T-helper 17 cell (primary cell): ENCODE results near the gene UNC79. TPM values are rescaled to one million over a fixed set of nuclear protein-coding genes. Genes with fewer than 3 reads are reported as not detected.

Source experiments
- ATAC-seq: fragments of 150-1000 bp; cut with Tn5 transposase; 2 replicates; pipeline ENCODE4 v1.10.0; 2021; ENCODE audit warnings: mild to moderate bottlenecking, moderate library complexity
- DNase-seq, 3 donors: peaks; one replicate each; pipeline versions ENCODE4 v3.0.0 to v3.0.0-alpha.2; 2020 to 2021
- H3K9me3 ChIP-seq: one replicate; pipeline ENCODE4 v1.7.0; 2013; ENCODE audit warnings: low read length, mild to moderate bottlenecking; ENCODE audit not compliant: control insufficient read depth, poor library complexity, severe bottlenecking
- H3K27ac Mint-ChIP-seq: one replicate; pipeline ENCODE4 v1.8.0; 2022; ENCODE audit warnings: mild to moderate bottlenecking, moderate library complexity, mixed read lengths
- H3K27me3 Mint-ChIP-seq: one replicate; pipeline ENCODE4 v1.8.0; 2022; ENCODE audit warnings: mixed read lengths
- H3K36me3 Mint-ChIP-seq: one replicate; pipeline ENCODE4 v1.8.0; 2022; ENCODE audit warnings: low read depth, mixed read lengths
- H3K4me1 Mint-ChIP-seq: one replicate; pipeline ENCODE4 v1.8.0; 2022; ENCODE audit warnings: mild to moderate bottlenecking, mixed read lengths
- H3K4me3 Mint-ChIP-seq: one replicate; pipeline ENCODE4 v1.8.0; 2022; ENCODE audit warnings: mild to moderate bottlenecking, moderate library complexity, mixed read lengths
- total RNA-seq, 4 donors: library from RNA in 2 of 4; stranded (reverse) in 2 of 4; gene quantifications; one replicate each; pipeline ENCODE4 v1.2.3 and lab custom pipeline; 2022 to 2026

Gene UNC79
- total RNA-seq, 2 donors from 2014 or later = not detected

DNA sequence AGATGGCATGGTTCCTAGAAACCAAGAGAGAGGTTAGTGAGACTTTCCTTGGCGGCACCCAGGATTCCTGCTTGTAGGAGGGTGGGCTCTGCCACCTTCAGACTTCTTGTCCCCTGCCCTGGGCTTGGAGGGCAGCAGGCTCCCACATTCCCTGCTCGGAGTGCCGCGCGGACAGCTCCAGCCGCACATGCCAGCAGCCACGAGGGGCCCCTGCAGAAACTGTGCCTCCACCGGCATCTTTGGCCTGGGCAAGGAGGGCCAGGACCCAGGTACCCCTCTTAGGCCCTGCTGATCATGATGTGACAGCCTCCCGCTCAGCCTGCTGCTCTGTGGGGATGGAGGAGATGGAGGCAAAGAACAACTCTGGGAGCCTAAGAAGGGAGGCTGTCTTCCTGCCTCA lies 295.3 kb downstream of the UNC79 start:
- Mint-ChIP-seq H3K27ac (no peak overlapping the region), H3K36me3 (no peaks in the 10 kb centered on the region), H3K4me1 (no peaks in the 10 kb centered on the region), H3K27me3 (peaks cover 16% of the 10 kb centered on the region), H3K4me3 (no peak overlapping the region)
- ATAC-seq (no peak), DNase-seq (no peak)
- no peaks in the 10 kb centered on the region for H3K9me3 ChIP-seq

DNA sequence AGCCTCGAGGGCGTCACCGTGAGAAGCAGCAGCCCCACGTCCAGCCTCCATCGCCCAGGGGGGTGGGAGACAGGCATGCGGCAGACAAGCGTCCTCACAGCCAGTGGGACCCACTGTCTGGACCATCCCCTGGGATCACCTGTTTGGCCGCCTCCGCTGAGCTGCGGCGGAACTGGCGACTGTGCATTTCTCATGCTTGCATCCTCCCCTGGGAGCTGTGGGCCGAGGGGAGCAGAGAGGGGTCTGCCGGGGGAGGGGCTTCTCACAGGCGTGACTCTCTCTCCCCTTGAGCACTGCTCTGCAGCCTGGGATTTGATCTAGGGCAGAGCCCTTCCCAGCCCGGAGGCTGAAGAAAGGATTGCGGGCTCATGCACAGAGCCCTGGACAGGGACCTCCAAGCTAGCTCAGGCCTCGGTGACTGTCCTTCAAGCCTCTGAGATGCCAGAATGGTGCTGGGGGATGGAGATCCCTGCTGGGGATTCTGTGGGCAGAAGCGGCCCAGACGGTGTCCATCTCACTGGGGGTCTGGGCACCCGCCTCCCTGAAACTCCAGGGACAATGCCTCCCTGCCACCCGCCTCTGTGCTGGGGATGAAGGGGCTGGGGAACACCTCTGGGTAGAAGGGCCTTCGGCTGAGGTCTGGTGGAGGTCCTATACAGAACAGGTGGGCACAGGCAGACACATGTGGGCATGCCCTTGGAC lies 296.5 kb downstream of the UNC79 start:
- H3K4me3 Mint-ChIP-seq = no peak overlapping the region
- H3K27me3 Mint-ChIP-seq = peaks cover 16% of the 10 kb centered on the region
- DNase-seq (no peak), ATAC-seq (no peak)
- no peaks in the 10 kb centered on the region for H3K9me3 ChIP-seq
- H3K36me3 Mint-ChIP-seq = no peaks in the 10 kb centered on the region
- no peak overlapping the region for H3K27ac Mint-ChIP-seq
- peaks cover 2% of the 10 kb centered on the region for H3K4me1 Mint-ChIP-seq

DNA sequence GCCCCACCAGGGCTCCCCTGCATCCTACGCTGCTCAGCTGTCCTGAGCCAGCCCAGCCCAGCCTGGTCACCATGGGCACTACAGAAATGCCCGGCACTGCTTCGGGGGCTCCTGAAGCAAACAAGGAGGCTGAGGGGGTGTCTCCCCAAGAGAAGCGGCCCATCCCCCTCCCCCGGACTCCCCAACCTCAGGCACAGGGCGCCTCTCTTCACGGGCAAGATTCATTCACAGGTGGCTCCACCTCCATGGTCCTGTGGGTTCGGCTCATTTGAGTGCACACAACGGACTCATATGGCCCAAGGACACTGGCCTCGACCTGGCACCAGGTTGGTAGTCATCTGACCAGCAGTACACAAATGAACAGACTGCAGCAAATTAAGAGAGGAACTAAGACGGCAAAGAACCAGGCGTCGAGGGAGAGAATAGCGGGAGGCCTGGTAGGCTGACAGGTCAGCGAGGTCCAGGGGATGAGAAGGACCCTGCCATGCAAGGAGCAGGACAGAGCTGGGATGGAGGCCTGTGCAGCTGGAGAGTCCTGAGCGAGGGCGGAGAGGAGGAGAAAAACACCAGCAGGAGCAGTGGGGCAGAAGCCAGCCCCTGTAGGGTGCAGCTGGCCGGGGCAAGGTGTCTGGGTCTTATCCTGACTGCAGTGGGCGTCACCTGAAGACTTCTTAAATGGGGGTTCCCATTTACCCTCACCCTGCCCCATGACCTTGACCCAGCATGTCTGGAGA lies 297.3 kb downstream of the UNC79 start:
- Mint-ChIP-seq H3K4me3 (no peak overlapping the region), H3K36me3 (no peaks in the 10 kb centered on the region), H3K27ac (no peak overlapping the region), H3K27me3 (peaks cover 16% of the 10 kb centered on the region), H3K4me1 (peaks cover 2% of the 10 kb centered on the region)
- H3K9me3 ChIP-seq = no peaks in the 10 kb centered on the region
- ATAC-seq (no peak), DNase-seq (no peak)

DNA sequence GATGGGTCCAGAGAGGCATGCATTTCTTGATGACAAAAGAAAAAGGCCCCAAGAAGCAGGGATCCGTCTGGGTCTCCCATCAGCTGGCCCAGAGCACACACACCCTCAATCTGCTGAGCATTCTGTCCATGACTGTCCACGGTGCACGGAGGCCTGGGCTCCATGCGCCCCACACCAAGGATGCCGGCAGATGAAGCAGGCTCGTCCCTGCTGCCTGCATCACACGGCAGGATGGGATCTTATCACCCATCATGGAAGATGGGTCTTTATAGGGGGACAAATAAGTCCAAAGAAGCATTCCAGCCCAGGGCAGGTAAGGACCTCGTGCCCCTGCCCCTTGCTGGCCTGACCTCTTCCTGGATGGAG lies 297.9 kb downstream of the UNC79 start:
- no peaks in the 10 kb centered on the region for H3K36me3 Mint-ChIP-seq
- peaks cover 2% of the 10 kb centered on the region for H3K4me1 Mint-ChIP-seq
- H3K4me3 Mint-ChIP-seq = no peak overlapping the region
- DNase-seq (no peak), ATAC-seq (no peak)
- H3K27me3 Mint-ChIP-seq = peaks cover 16% of the 10 kb centered on the region
- H3K9me3 ChIP-seq = no peaks in the 10 kb centered on the region
- no peak overlapping the region for H3K27ac Mint-ChIP-seq

DNA sequence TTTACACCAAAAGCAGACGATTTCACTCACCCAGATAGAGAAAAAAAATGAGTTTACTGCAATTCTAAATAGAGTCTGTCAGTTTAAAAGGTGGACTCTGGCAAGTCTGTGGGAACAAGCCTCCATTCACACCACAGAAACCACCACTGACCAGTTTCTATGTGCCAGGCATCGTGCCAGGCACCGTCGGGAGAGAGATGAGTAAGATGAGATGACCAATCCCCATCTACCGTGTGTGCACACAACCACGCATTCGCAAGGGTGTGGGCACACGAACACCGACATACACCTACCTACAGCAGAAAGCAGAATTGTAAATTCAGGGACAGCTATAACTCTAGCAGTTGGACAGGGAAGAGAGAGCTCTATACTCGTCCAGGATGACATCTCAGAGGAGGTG lies 299.3 kb downstream of the UNC79 start:
- Mint-ChIP-seq H3K4me3 (no peak overlapping the region), H3K4me1 (peaks cover 2% of the 10 kb centered on the region), H3K27me3 (peaks cover 10% of the 10 kb centered on the region), H3K27ac (no peak overlapping the region), H3K36me3 (no peaks in the 10 kb centered on the region)
- no peak for ATAC-seq
- no peaks in the 10 kb centered on the region for H3K9me3 ChIP-seq
- no peak for DNase-seq

DNA sequence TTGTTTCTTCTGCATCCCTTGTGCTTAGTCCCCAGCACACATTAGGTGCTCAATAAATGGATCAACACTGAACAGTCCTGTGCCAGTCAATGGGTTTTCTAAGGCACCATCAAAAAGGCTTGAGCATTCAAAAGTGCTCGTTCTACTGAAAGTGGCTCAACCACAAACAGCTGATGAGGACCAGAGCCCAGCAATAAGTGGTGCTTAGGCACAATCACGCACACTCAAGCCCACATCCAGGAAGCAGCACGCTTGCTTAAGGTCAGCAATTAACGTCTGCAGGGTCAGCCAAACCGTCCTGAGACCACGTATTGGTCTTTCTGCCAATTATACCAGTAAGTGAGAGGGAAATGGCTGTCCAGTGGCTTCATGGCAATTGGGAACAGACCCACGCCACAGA lies 301.0 kb downstream of the UNC79 start:
- H3K9me3 ChIP-seq = no peaks in the 10 kb centered on the region
- DNase-seq (no peak), ATAC-seq (no peak)
- no peaks in the 10 kb centered on the region for H3K36me3 Mint-ChIP-seq
- no peak overlapping the region for H3K27ac Mint-ChIP-seq
- peaks cover 18% of the 10 kb centered on the region for H3K27me3 Mint-ChIP-seq
- H3K4me1 Mint-ChIP-seq = peaks cover 2% of the 10 kb centered on the region
- H3K4me3 Mint-ChIP-seq = no peak overlapping the region

DNA sequence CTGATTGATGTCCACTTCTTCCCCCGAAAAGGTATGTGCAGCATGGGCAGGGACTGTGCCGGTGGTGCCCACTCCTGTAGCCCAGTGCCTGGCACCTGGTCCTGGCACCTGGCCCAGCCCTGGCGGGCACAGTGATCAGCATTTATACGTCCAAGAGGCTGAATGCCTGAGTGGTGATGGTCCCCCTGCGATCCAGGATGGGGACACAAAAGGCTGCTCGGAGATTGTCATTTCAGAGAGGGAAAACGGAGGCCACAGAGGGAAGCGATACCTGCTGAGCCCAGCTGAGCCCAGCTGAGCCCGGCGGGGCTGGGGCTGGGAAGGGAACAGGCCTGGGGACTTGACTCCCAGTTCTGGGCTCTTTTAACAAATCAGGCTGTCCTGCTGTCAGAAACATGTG lies 301.8 kb downstream of the UNC79 start:
- Mint-ChIP-seq H3K4me3 (no peak overlapping the region), H3K27me3 (peaks cover 24% of the 10 kb centered on the region), H3K36me3 (no peaks in the 10 kb centered on the region), H3K27ac (no peak overlapping the region), H3K4me1 (peaks cover 2% of the 10 kb centered on the region)
- ATAC-seq (no peak), DNase-seq (no peak)
- H3K9me3 ChIP-seq = no peaks in the 10 kb centered on the region

DNA sequence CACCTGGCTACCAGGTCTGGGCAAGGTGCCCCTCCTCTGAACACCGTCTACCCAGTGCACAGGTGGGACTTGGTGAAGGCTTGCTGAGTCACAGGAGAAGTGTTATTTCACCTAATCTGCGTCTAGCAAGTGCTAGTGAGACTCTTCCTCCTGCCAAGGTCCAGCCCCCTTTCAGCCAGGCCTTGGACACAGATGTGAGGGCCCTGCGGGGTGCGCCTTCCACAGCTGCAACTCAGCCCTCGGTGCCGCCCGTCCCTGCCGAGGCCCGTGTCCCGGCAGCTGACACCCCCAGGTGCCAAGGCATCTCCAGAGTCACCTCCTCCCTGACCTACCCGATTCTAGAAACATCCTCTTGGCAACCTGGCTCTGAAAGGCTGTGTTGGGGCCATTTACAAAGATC lies 302.5 kb downstream of the UNC79 start:
- DNase-seq (no peak), ATAC-seq (no peak)
- Mint-ChIP-seq H3K27ac (no peak overlapping the region), H3K4me1 (peaks cover 2% of the 10 kb centered on the region), H3K4me3 (no peak overlapping the region), H3K27me3 (peaks cover 25% of the 10 kb centered on the region), H3K36me3 (no peaks in the 10 kb centered on the region)
- H3K9me3 ChIP-seq = no peaks in the 10 kb centered on the region

DNA sequence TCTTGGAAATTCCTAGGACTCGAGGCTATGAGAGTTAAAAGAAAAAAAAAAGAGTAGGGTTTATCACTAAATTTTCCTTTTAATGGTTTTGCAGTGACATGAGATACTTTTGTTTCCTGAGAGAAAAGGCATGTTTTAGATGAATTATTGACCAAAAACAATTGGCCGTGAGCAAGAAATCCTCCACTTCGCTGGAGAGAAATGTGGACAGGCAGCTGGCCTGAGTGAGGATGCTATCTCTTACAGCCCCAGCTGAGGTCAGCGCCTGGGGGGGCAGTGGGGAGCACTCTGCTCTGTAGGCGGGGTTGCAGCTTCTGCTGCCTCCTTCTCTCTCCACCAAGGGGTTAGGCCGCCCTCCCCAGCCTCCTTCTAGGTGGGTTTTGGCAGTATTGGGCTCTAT lies 302.9 kb downstream of the UNC79 start:
- H3K9me3 ChIP-seq = no peaks in the 10 kb centered on the region
- no peak overlapping the region for H3K4me3 Mint-ChIP-seq
- no peak for ATAC-seq
- no peak for DNase-seq
- no peak overlapping the region for H3K27ac Mint-ChIP-seq
- H3K36me3 Mint-ChIP-seq = no peaks in the 10 kb centered on the region
- H3K4me1 Mint-ChIP-seq = peaks cover 2% of the 10 kb centered on the region
- H3K27me3 Mint-ChIP-seq = peaks cover 29% of the 10 kb centered on the region

DNA sequence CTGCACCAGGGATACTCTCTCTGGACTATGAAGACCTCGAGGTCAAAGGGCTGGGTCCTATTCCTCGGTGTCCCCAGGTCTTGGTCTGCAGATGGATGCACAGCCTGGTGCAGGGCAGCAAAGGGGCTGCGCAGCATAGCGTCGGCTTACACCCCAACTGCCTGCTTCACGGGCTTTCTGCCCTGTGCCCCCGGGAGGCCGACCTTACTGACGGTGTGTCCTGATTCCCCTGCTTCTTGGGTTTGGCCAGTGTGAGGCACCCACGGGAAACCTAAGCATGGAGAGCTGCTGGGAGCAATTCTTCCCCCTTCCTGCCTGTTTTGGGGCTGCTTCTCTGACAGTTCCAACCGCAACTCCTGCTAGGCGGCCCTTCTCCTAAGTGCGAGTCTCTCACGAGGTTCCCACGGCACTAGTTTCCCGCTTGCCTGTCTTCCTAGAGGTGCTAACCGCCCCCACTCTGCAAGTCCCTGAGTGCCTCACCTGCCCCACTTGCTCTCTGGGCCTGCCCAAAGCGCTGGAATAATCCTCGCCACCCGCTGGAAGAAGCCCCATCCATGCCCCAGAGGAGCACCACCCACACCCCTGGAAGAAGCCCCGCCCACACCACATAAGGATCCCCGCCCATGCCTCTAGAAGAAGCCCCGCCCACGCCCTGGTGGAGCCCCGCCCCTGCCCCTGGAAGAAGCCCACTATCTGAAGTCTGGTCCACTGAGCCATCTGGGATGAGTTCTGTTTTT lies 303.5 kb downstream of the UNC79 start:
- H3K27ac Mint-ChIP-seq = no peak overlapping the region
- peaks cover 34% of the 10 kb centered on the region for H3K27me3 Mint-ChIP-seq
- DNase-seq (no peak), ATAC-seq (no peak)
- H3K36me3 Mint-ChIP-seq = no peaks in the 10 kb centered on the region
- H3K4me3 Mint-ChIP-seq = no peak overlapping the region
- no peaks in the 10 kb centered on the region for H3K9me3 ChIP-seq
- peaks cover 2% of the 10 kb centered on the region for H3K4me1 Mint-ChIP-seq

DNA sequence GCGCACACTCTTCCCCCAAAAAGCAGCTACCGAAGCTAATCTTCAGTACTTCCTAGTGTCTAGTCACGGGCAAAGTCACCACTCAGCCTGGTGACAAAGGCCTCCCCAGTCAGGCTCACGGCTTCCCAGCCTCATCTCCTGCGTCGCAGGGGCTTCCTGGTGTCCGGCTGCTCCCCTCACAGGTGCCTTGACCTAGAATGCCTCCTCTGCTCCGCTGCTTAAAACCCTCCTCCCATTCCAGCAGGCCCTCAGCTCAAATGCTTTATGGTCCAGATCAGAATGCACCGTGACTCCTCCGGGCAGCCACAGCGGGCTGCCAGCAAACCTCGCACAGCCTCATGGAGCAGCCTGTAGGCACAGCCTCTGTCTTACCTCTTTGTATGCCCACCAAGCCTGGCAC lies 304.5 kb downstream of the UNC79 start:
- H3K9me3 ChIP-seq = no peaks in the 10 kb centered on the region
- peaks cover 4% of the 10 kb centered on the region for H3K4me1 Mint-ChIP-seq
- H3K4me3 Mint-ChIP-seq = no peak overlapping the region
- ATAC-seq (no peak), DNase-seq (no peak)
- H3K27ac Mint-ChIP-seq = no peak overlapping the region
- no peaks in the 10 kb centered on the region for H3K36me3 Mint-ChIP-seq
- H3K27me3 Mint-ChIP-seq = peaks cover 32% of the 10 kb centered on the region

DNA sequence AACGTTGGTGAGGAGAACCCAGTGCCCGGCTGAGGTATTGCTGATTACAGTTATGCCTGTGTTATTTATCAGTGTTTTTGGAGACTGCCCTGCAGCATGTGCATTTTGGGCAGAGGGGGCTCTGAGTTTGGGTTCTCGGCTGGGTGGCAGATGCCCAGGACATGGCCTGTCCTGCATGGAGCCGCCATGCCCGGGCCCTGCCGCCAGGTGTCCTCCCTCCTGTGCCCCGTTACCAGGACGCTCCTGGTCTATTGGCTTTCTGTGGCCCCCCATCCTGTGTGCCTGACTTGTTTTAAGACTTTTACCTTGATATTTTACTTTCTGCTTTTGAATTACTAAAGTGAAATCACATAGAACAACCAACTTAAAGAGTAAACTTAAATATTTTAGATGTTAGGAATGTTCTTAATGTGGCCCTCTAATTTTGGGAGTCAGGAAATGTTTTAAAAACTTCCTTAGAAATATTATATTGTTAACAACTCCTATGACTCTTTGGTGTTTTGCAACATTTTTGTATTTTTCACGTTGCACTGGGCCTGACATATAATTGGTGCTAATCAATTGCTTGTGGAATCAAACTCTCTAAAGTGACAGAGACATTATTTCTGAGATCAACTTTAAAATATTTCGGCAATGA lies 305.8 kb downstream of the UNC79 start:
- H3K27ac Mint-ChIP-seq = no peak overlapping the region
- H3K4me1 Mint-ChIP-seq = peaks cover 4% of the 10 kb centered on the region
- peaks cover 38% of the 10 kb centered on the region for H3K27me3 Mint-ChIP-seq
- no peaks in the 10 kb centered on the region for H3K9me3 ChIP-seq
- H3K4me3 Mint-ChIP-seq = no peak overlapping the region
- DNase-seq (no peak), ATAC-seq (no peak)
- no peaks in the 10 kb centered on the region for H3K36me3 Mint-ChIP-seq

DNA sequence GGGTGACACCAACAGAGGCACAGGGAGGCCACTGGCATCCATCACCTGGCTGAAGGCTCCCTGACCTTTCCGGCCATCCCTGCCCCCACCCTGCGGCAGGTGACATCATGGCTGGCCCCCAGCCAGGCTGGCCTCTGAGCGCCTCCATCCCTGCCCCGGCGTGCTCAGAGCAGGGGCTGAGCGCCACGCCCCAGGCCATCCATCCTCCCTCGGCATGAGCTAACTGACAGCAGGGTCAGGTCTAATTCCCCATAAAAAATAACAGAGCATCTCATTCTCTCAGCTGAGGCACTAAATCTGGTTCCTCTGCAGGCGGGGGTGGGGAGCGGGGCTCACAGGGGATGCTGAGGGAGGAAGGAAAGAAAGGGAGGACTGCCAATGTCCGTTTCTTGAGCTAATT lies 306.9 kb downstream of the UNC79 start:
- ATAC-seq (no peak), DNase-seq (no peak)
- H3K36me3 Mint-ChIP-seq = no peaks in the 10 kb centered on the region
- H3K4me1 Mint-ChIP-seq = peaks cover 2% of the 10 kb centered on the region
- no peak overlapping the region for H3K27ac Mint-ChIP-seq
- no peak overlapping the region for H3K4me3 Mint-ChIP-seq
- H3K9me3 ChIP-seq = no peaks in the 10 kb centered on the region
- peaks cover 46% of the 10 kb centered on the region for H3K27me3 Mint-ChIP-seq
